ENCODE results near the gene A2ML1.
"Not testable (repeated sequence)": the region's sequence is repeated elsewhere in the genome, so short reads cannot be mapped to it uniquely, and the experiment has no call there.

The A2ML1 gene

GRCh38 chr12:8911606-8912268, 89.3 kb downstream of the A2ML1 start:
- Histone ChIP-seq H3K4me1 (ENCODE audit: control insufficient read depth in 1 of 2, insufficient read depth in 2 of 2, low read length in 2 of 2) (peaks cover 4 to 16% of the 10 kb centered on the region in 2 donors), H3K4me3 (ENCODE audit: low read depth in 1 of 2, low read length in 2 of 2) (no peak overlapping the region), H3K9me3 (ENCODE audit: control insufficient read depth in 1 of 2, low read length in 2 of 2) (no peaks in the 10 kb centered on the region), H3K27me3 (ENCODE audit: low read depth, low read length) (no peaks in the 10 kb centered on the region), H3K27ac (ENCODE audit: low read length) (no peak overlapping the region), H3K36me3 (ENCODE audit: control insufficient read depth in 1 of 2, insufficient read depth in 2 of 2, low read length in 2 of 2) (no peaks in the 10 kb centered on the region)

GRCh38 chr12:8912914-8913313, 90.5 kb downstream of the A2ML1 start:
- Histone ChIP-seq H3K27me3 (ENCODE audit: low read depth, low read length) (no peaks in the 10 kb centered on the region), H3K9me3 (ENCODE audit: control insufficient read depth in 1 of 2, low read length in 2 of 2) (no peaks in the 10 kb centered on the region), H3K4me1 (ENCODE audit: control insufficient read depth in 1 of 2, insufficient read depth in 2 of 2, low read length in 2 of 2) (peaks cover 4 to 16% of the 10 kb centered on the region in 2 donors), H3K4me3 (ENCODE audit: low read depth in 1 of 2, low read length in 2 of 2) (peak overlapping the region in 1 of 2 donors; percentile 76), H3K27ac (ENCODE audit: low read length) (peak overlapping the region; percentile 88), H3K36me3 (ENCODE audit: control insufficient read depth in 1 of 2, insufficient read depth in 2 of 2, low read length in 2 of 2) (no peaks in the 10 kb centered on the region)

GRCh38 chr12:8913702-8914032, 91.2 kb downstream of the A2ML1 start:
- Histone ChIP-seq H3K27me3 (ENCODE audit: low read depth, low read length) (no peaks in the 10 kb centered on the region), H3K27ac (ENCODE audit: low read length) (peak overlapping the region; percentile 88)

GRCh38 chr12:8914033-8914715, 91.8 kb downstream of the A2ML1 start, which contains the start of gene PHC1:
Gene PHC1 (plus strand): TSS chr12:8914509. CDS start chr12:8917678, 3,169 bp downstream.
- not testable (repeated sequence) for H3K36me3 ChIP-seq (ENCODE audit: control insufficient read depth in 1 of 2, insufficient read depth in 2 of 2, low read length in 2 of 2); H3K27me3 ChIP-seq (ENCODE audit: low read depth, low read length); H3K9me3 ChIP-seq (ENCODE audit: control insufficient read depth in 1 of 2, low read length in 2 of 2)
- Histone ChIP-seq H3K4me3 (ENCODE audit: low read depth in 1 of 2, low read length in 2 of 2) (peak within 1 kb of the TSS; percentile 76 to 95), H3K4me1 (ENCODE audit: control insufficient read depth in 1 of 2, insufficient read depth in 2 of 2, low read length in 2 of 2) (peaks cover 4 to 16% of the 10 kb centered on the region in 2 donors), H3K27ac (ENCODE audit: low read length) (peak within 1 kb of the TSS; percentile 88)

More at GRCh38 chr12:8913702-8914032, 91.2 kb downstream of the A2ML1 start:
- Histone ChIP-seq H3K36me3 (ENCODE audit: control insufficient read depth in 1 of 2, insufficient read depth in 2 of 2, low read length in 2 of 2) (no peaks in the 10 kb centered on the region), H3K4me3 (ENCODE audit: low read depth in 1 of 2, low read length in 2 of 2) (peak overlapping the region; percentile 76 to 95), H3K4me1 (ENCODE audit: control insufficient read depth in 1 of 2, insufficient read depth in 2 of 2, low read length in 2 of 2) (peaks cover 4 to 16% of the 10 kb centered on the region in 2 donors), H3K9me3 (ENCODE audit: control insufficient read depth in 1 of 2, low read length in 2 of 2) (no peaks in the 10 kb centered on the region)

GRCh38 chr12:8914716-8915526, 92.5 kb downstream of the A2ML1 start:
- Histone ChIP-seq H3K27ac (ENCODE audit: low read length) (peak overlapping the region; percentile 4), H3K4me3 (ENCODE audit: low read depth in 1 of 2, low read length in 2 of 2) (peak overlapping the region; percentile 74 to 79), H3K9me3 (ENCODE audit: control insufficient read depth in 1 of 2, low read length in 2 of 2) (no peaks in the 10 kb centered on the region), H3K4me1 (ENCODE audit: control insufficient read depth in 1 of 2, insufficient read depth in 2 of 2, low read length in 2 of 2) (peaks cover 4 to 16% of the 10 kb centered on the region in 2 donors), H3K27me3 (ENCODE audit: low read depth, low read length) (no peaks in the 10 kb centered on the region), H3K36me3 (ENCODE audit: control insufficient read depth in 1 of 2, insufficient read depth in 2 of 2, low read length in 2 of 2) (peaks cover 4% of the 10 kb centered on the region in 2 donors)

GRCh38 chr12:8916154-8916553, 93.7 kb downstream of the A2ML1 start:
- no peaks in the 10 kb centered on the region for H3K9me3 ChIP-seq (ENCODE audit: control insufficient read depth in 1 of 2, low read length in 2 of 2)
- peaks cover 4 to 16% of the 10 kb centered on the region in 2 donors for H3K4me1 ChIP-seq (ENCODE audit: control insufficient read depth in 1 of 2, insufficient read depth in 2 of 2, low read length in 2 of 2)
- H3K27me3 ChIP-seq (ENCODE audit: low read depth, low read length), result no peaks in the 10 kb centered on the region
- no peak overlapping the region for H3K27ac ChIP-seq (ENCODE audit: low read length)
- peaks cover 8 to 13% of the 10 kb centered on the region in 2 donors for H3K36me3 ChIP-seq (ENCODE audit: control insufficient read depth in 1 of 2, insufficient read depth in 2 of 2, low read length in 2 of 2)
- no peak overlapping the region for H3K4me3 ChIP-seq (ENCODE audit: low read depth in 1 of 2, low read length in 2 of 2)

GRCh38 chr12:8917031-8917430, 94.6 kb downstream of the A2ML1 start:
- no peak overlapping the region for H3K4me3 ChIP-seq (ENCODE audit: low read depth in 1 of 2, low read length in 2 of 2)
- peaks cover 4 to 16% of the 10 kb centered on the region in 2 donors for H3K4me1 ChIP-seq (ENCODE audit: control insufficient read depth in 1 of 2, insufficient read depth in 2 of 2, low read length in 2 of 2)
- no peak overlapping the region for H3K27ac ChIP-seq (ENCODE audit: low read length)
- H3K27me3 ChIP-seq (ENCODE audit: low read depth, low read length), result no peaks in the 10 kb centered on the region
- peaks cover 10 to 22% of the 10 kb centered on the region in 2 donors for H3K36me3 ChIP-seq (ENCODE audit: control insufficient read depth in 1 of 2, insufficient read depth in 2 of 2, low read length in 2 of 2)
- H3K9me3 ChIP-seq (ENCODE audit: control insufficient read depth in 1 of 2, low read length in 2 of 2), result no peaks in the 10 kb centered on the region

GRCh38 chr12:8917751-8918150, 95.3 kb downstream of the A2ML1 start:
- Histone ChIP-seq H3K4me3 (ENCODE audit: low read depth in 1 of 2, low read length in 2 of 2) (no peak overlapping the region), H3K27me3 (ENCODE audit: low read depth, low read length) (no peaks in the 10 kb centered on the region), H3K27ac (ENCODE audit: low read length) (no peak overlapping the region), H3K4me1 (ENCODE audit: control insufficient read depth in 1 of 2, insufficient read depth in 2 of 2, low read length in 2 of 2) (peaks cover 4 to 16% of the 10 kb centered on the region in 2 donors), H3K36me3 (ENCODE audit: control insufficient read depth in 1 of 2, insufficient read depth in 2 of 2, low read length in 2 of 2) (peaks cover 14 to 29% of the 10 kb centered on the region in 2 donors), H3K9me3 (ENCODE audit: control insufficient read depth in 1 of 2, low read length in 2 of 2) (no peaks in the 10 kb centered on the region)

- not testable (repeated sequence) for H3K27ac ChIP-seq (ENCODE audit: low read length); H3K4me3 ChIP-seq (ENCODE audit: low read depth in 1 of 2, low read length in 2 of 2)
Measured at GRCh38 chr12:8919643-8920042, 97.2 kb downstream of the A2ML1 start.

GRCh38 chr12:8922544-8922943, 100.1 kb downstream of the A2ML1 start:
- Histone ChIP-seq H3K36me3 (ENCODE audit: control insufficient read depth in 1 of 2, insufficient read depth in 2 of 2, low read length in 2 of 2) (peaks cover 17 to 40% of the 10 kb centered on the region in 2 donors), H3K4me3 (ENCODE audit: low read depth in 1 of 2, low read length in 2 of 2) (no peak overlapping the region), H3K4me1 (ENCODE audit: control insufficient read depth in 1 of 2, insufficient read depth in 2 of 2, low read length in 2 of 2) (no peaks in the 10 kb centered on the region), H3K9me3 (ENCODE audit: control insufficient read depth in 1 of 2, low read length in 2 of 2) (no peaks in the 10 kb centered on the region), H3K27ac (ENCODE audit: low read length) (no peak overlapping the region), H3K27me3 (ENCODE audit: low read depth, low read length) (no peaks in the 10 kb centered on the region)

More at GRCh38 chr12:8919643-8920042, 97.2 kb downstream of the A2ML1 start:
- Histone ChIP-seq H3K4me1 (ENCODE audit: control insufficient read depth in 1 of 2, insufficient read depth in 2 of 2, low read length in 2 of 2) (peaks cover 4 to 16% of the 10 kb centered on the region in 2 donors), H3K36me3 (ENCODE audit: control insufficient read depth in 1 of 2, insufficient read depth in 2 of 2, low read length in 2 of 2) (peaks cover 17 to 34% of the 10 kb centered on the region in 2 donors)
- H3K9me3 ChIP-seq (ENCODE audit: control insufficient read depth in 1 of 2, low read length in 2 of 2); H3K27me3 ChIP-seq (ENCODE audit: low read depth, low read length): not testable (repeated sequence)

All from muscle layer of duodenum (tissue), 2 donors.